ENCODE data around the gene GNA12. TPM values are rescaled to one million over a fixed set of nuclear protein-coding genes. Genes with fewer than 3 reads are reported as not detected.

GNA12 gene
- total and polyA plus RNA-seq, 2 of the 4 experiments (the other 2 are of a cell fraction), result 14.3 to 93.9 TPM

GRCh38 chr7:2681929-2682799, 161.9 kb downstream of the GNA12 start:
- no peak overlapping the region for H3K18ac ChIP-seq (ENCODE audit: low read depth, low read length)
- no peak for ATAC-seq (ENCODE audit: low read depth)
- H3K4ac ChIP-seq (ENCODE audit: low read depth, low read length), result no peak overlapping the region
- no peak overlapping the region for H3K4me2 ChIP-seq (ENCODE audit: low read depth, low read length)
- no peaks in the 10 kb centered on the region for H3K9me1 ChIP-seq (ENCODE audit: insufficient read depth, low read length)
- no peak overlapping the region for H3K56ac ChIP-seq (ENCODE audit: extremely low read depth, insufficient read depth, low read length)
- intact Hi-C loops (cut with micrococcal nuclease) (loop anchor here (1.0 kb wide), 2 partner anchors 114 to 231 kb away; no protein-coding TSS in a partner anchor), in situ Hi-C loops (cut with MboI; ENCODE audit: low sequenced_read_pairs) (loop anchor here (25.0 kb wide), 1 partner anchor 480 kb away; no protein-coding TSS in a partner anchor), dilution Hi-C loops (cut with HindIII; ENCODE audit: low sequenced_read_pairs, unreplicated experiment) (no loop called here)
- H4K8ac ChIP-seq (ENCODE audit: low read depth in 2 of 2, low read length in 2 of 2), result no peak overlapping the region
- POLR2A ChIA-PET (ENCODE audit: unreplicated experiment), result no interaction called here
- H3K79me1 ChIP-seq (ENCODE audit: low read depth in 1 of 2, low read length in 2 of 2), result no peaks in the 10 kb centered on the region
- H3K27ac ChIP-seq (ENCODE audit: insufficient read depth, low read length), result no peak overlapping the region
- no peak overlapping the region for H3K14ac ChIP-seq (replicated peaks; ENCODE audit: low read depth, low read length)
- no peaks in the 10 kb centered on the region for H3K4me1 ChIP-seq (ENCODE audit: control insufficient read depth, insufficient read depth, low read length)
- H4K5ac ChIP-seq (ENCODE audit: low read depth, low read length), result no peak overlapping the region
- no peak overlapping the region for H3K4me3 ChIP-seq (ENCODE audit: insufficient read depth, low read depth, low read length)
- H3K27me3 ChIP-seq (ENCODE audit: control insufficient read depth, insufficient read depth, low read length), result peaks cover 3% of the 10 kb centered on the region; the same call in 1 of the 2 replicates
- TF ChIP-seq RFX5 (IDR thresholded peaks at IDR 0.05; ENCODE audit: low read depth, low read length), result no peak
- TF ChIP-seq BHLHE40 (IDR thresholded peaks at IDR 0.05; ENCODE audit: low read depth, low read length), result no peak
- TF ChIP-seq USF2 (IDR thresholded peaks at IDR 0.05; ENCODE audit: low read depth, low read length), result no peak
- TF ChIP-seq SMC3 (IDR thresholded peaks at IDR 0.05; ENCODE audit: low read depth, low read length), result no peak
- no peak for TF ChIP-seq MXI1 (IDR thresholded peaks at IDR 0.05; ENCODE audit: borderline replicate concordance, low read depth, low read length)
- TF ChIP-seq CEBPB (IDR thresholded peaks at IDR 0.05; ENCODE audit: low read depth, low read length), result no peak
- no peak for TF ChIP-seq POLR2A (IDR thresholded peaks at IDR 0.05; ENCODE audit: low read depth, low read length)
- TF ChIP-seq NFE2L2 (IDR thresholded peaks at IDR 0.05; ENCODE audit: low read depth, low read length), result no peak
- TF ChIP-seq MAZ (IDR thresholded peaks at IDR 0.05; ENCODE audit: borderline replicate concordance, low read depth, low read length), result no peak
- TF ChIP-seq MAFK (IDR thresholded peaks at IDR 0.05; ENCODE audit: low read depth, low read length), result no peak
- no peak overlapping the region for H2BK15ac ChIP-seq (ENCODE audit: low read depth, low read length)
- no peaks in the 10 kb centered on the region for H4K20me1 ChIP-seq (ENCODE audit: insufficient read depth, low read length)
- H4K91ac ChIP-seq (ENCODE audit: insufficient read depth, low read depth, low read length), result no peak overlapping the region
- no peak overlapping the region for H2AK9ac ChIP-seq (replicated peaks; ENCODE audit: low read depth, low read length, poor library complexity)
- 86% methylated on average over 18 of the region's 27 CpGs; no CpG with 5 or more reads in 1 of the 2 experiments for WGBS, 2 experiments (ENCODE audit: extremely low coverage in 2 of 2, insufficient read length in 1 of 2)
- no peak overlapping the region for H2BK5ac ChIP-seq (ENCODE audit: low read depth, low read length, poor library complexity, severe bottlenecking)
- no peak overlapping the region for H2AFZ ChIP-seq (replicated peaks; ENCODE audit: low read length, poor library complexity)
- peaks cover 2% of the 10 kb centered on the region; the same call in 1 of the 2 replicates for H3K9me3 ChIP-seq (ENCODE audit: control insufficient read depth, insufficient read depth, low read length)
- H3K9ac ChIP-seq (ENCODE audit: low read depth, low read length), result no peak overlapping the region
- H2AK5ac ChIP-seq (ENCODE audit: low read depth, low read length), result no peak overlapping the region
- CTCF ChIA-PET, result interaction anchor here (0.6 to 1.4 kb wide), 5 partner anchors 8 to 908 kb away, joined by 3 to 5 read pairs (median 4); no protein-coding TSS in a partner anchor
- H3K36me3 ChIP-seq (ENCODE audit: control insufficient read depth, insufficient read depth, low read length), result no peaks in the 10 kb centered on the region
- no peak overlapping the region for H2BK120ac ChIP-seq (ENCODE audit: low read depth, low read length)
- H3K23ac ChIP-seq (ENCODE audit: low read depth, low read length), result no peak overlapping the region
- no TSS peak for BruUV-seq (replicated peaks)
- DNase-seq, result no peak
- no peak overlapping the region for H2BK20ac ChIP-seq (ENCODE audit: low read depth, low read length)

Measured in IMR-90 (cell line).